Naive thymus-derived CD4-positive, alpha-beta T cell (primary cell): ENCODE data around the gene TNFRSF1A. TPM values are rescaled to one million over a fixed set of nuclear protein-coding genes. Genes with fewer than 3 reads are reported as not detected.

ENCODE experiments used
- ATAC-seq: fragments of 150-1000 bp; cut with Tn5 transposase; 2 replicates; pipeline ENCODE4 v1.10.0; 2021; ENCODE audit warnings: mild to moderate bottlenecking, moderate library complexity
- CTCF ChIA-PET: fragments of 350-600 bp; sonication (Branson Sonifier 250); formaldehyde crosslinking; loops from one replicate; lab custom pipeline; 2021; ENCODE audit warnings: antibody characterized with exemption; lab: Charles Lee
- POLR2A ChIA-PET: fragments of 350-600 bp; sonication (Branson Sonifier 250); formaldehyde crosslinking; loops from one replicate; lab custom pipeline; 2021; ENCODE audit warnings: antibody characterized with exemption, inconsistent platforms; lab: Charles Lee
- DNase-seq, 9 donors: peaks; one replicate each; pipeline versions ENCODE4 v3.0.0 to v3.0.0-alpha.2; 2020 to 2022; ENCODE audit warnings: mixed read lengths in 1 of 9
- H3K27ac ChIP-seq: one replicate; pipeline ENCODE4 v1.7.0; 2013; ENCODE audit warnings: mild to moderate bottlenecking, low read depth, low read length, moderate library complexity
- H3K27me3 ChIP-seq, 2 donors: one replicate each; pipeline ENCODE4 v1.7.0; 2013; ENCODE audit warnings: low read length in 2 of 2, mild to moderate bottlenecking in 2 of 2, moderate library complexity in 2 of 2; ENCODE audit not compliant: control insufficient read depth in 2 of 2, insufficient read depth in 2 of 2
- H3K36me3 ChIP-seq, 3 experiments: 1 replicate in 2 of 3; 2 replicates in 1 of 3; pipeline ENCODE4 v1.7.0; 2013; ENCODE audit warnings: low read length in 3 of 3, mild to moderate bottlenecking in 3 of 3, moderate library complexity in 1 of 3; ENCODE audit not compliant: insufficient read depth in 3 of 3, control insufficient read depth in 2 of 3
- H3K4me1 ChIP-seq, 2 donors: one replicate each; pipeline ENCODE4 v1.7.0; 2013; ENCODE audit warnings: low read length in 2 of 2, mild to moderate bottlenecking in 2 of 2, moderate library complexity in 1 of 2; ENCODE audit not compliant: control insufficient read depth in 2 of 2, insufficient read depth in 2 of 2
- H3K4me3 ChIP-seq: 2 replicates; pipeline ENCODE4 v1.7.0; 2013; ENCODE audit warnings: mild to moderate bottlenecking, low read length
- H3K9me3 ChIP-seq, 3 experiments: 1 replicate in 2 of 3; 2 replicates in 1 of 3; pipeline ENCODE4 v1.7.0; 2013; ENCODE audit warnings: low read length in 3 of 3; ENCODE audit not compliant: control insufficient read depth in 2 of 3
- H3K27ac Mint-ChIP-seq, 9 donors: one replicate each; pipeline ENCODE4 v1.8.0; 2020 to 2022; ENCODE audit warnings: mixed read lengths in 9 of 9, mild to moderate bottlenecking in 8 of 9, moderate library complexity in 5 of 9, inconsistent platforms in 2 of 9
- H3K27me3 Mint-ChIP-seq, 5 donors: one replicate each; pipeline ENCODE4 v1.8.0; 2021 to 2022; ENCODE audit warnings: mixed read lengths in 5 of 5, mild to moderate bottlenecking in 1 of 5
- H3K36me3 Mint-ChIP-seq, 5 donors: one replicate each; pipeline ENCODE4 v1.8.0; 2020 to 2022; ENCODE audit warnings: mixed read lengths in 5 of 5, mild to moderate bottlenecking in 3 of 5, inconsistent platforms in 1 of 5
- H3K4me1 Mint-ChIP-seq, 7 donors: one replicate each; pipeline ENCODE4 v1.8.0; 2020 to 2022; ENCODE audit warnings: mixed read lengths in 7 of 7, mild to moderate bottlenecking in 3 of 7, inconsistent platforms in 1 of 7
- H3K4me3 Mint-ChIP-seq, 10 donors: one replicate each; pipeline ENCODE4 v1.8.0; 2020 to 2022; ENCODE audit warnings: mild to moderate bottlenecking in 10 of 10, mixed read lengths in 10 of 10, moderate library complexity in 6 of 10, inconsistent platforms in 2 of 10
- H3K9me3 Mint-ChIP-seq, 11 donors: one replicate each; pipeline ENCODE4 v1.8.0; 2020 to 2022; ENCODE audit warnings: mixed read lengths in 11 of 11, mild to moderate bottlenecking in 4 of 11, inconsistent platforms in 1 of 11, moderate library complexity in 1 of 11
- intact Hi-C, 2 donors: fragments of 100-400 bp; cut with micrococcal nuclease; formaldehyde crosslinking; loops; one replicate each; pipeline ENCODE4 v1.15.1; 2023
- polyA plus RNA-seq, 2 donors: library from polyadenylated mRNA; unstranded; fragments of 300-500 nt; fragmentation: Illumina TruSeq; gene quantifications; one replicate each; pipeline ENCODE4 v1.2.3, GENCODE V29; 2021
- total RNA-seq, 6 experiments: library from RNA in 5 of 6; stranded (reverse) in 5 of 6; gene quantifications; 1 replicate in 5 of 6; 2 replicates in 1 of 6; pipeline ENCODE4 v1.2.3 and lab custom pipeline; 2021 to 2026

The TNFRSF1A gene
- total and polyA plus RNA-seq, 7 experiments from 2014 or later, result 24.1 to 99.4 (median 57.4) TPM

DNA sequence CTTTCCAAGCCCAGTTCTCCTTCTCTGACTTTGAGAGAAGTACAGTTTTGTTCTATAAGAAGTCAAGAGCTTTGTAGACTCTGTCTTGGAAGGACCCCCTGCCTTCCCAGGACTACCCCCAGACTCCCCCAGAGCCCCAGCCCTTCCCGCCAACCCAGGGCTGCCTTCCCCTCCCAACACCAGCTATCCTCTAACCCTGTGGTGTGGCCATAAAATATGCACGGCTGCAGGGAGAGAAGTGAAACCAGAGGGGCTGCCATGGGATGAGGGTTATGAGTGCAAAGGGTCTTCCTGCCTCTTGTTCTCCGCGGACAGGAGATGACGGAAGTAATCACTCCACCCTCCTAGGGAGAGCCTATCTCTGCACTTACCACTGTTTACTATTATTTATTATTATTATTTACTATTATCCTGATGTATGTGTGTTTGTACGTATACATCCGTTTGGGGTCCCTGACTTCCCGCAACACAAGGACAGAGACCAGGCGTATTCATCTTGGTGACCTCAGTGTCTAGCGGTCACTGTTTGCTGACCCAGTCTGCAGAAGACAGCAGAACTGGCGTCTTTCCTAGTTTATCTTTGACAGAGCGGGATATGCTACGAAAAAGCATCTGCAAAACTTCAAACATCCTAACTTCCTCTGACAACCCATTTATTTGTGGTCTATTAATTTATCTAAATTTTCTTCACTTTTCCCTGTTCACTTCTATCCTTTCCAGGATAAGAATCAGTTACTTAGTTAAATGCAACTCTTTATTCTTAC, 37.0 kb upstream of the TNFRSF1A start:
- H3K27me3 Mint-ChIP-seq, result peaks cover 4 to 38% (median 7%) of the 10 kb centered on the region in 5 donors
- Histone ChIP-seq H3K27ac (no peak overlapping the region), H3K4me3 (no peak overlapping the region), H3K9me3 (no peaks in the 10 kb centered on the region), H3K36me3 (no peaks in the 10 kb centered on the region), H3K27me3 (no peaks in the 10 kb centered on the region), H3K4me1 (peaks cover 0 to 27% of the 10 kb centered on the region in 2 donors)
- H3K36me3 Mint-ChIP-seq, result no peaks in the 10 kb centered on the region
- intact Hi-C loops, result no loop called here
- H3K4me3 Mint-ChIP-seq, result no peak overlapping the region
- peaks cover 17 to 33% (median 28%) of the 10 kb centered on the region in 7 donors for H3K4me1 Mint-ChIP-seq
- DNase-seq (no peak), ATAC-seq (no peak)
- CTCF ChIA-PET, result interaction anchor here (1.2 kb wide), 1 partner anchor 52 kb away, joined by 3 read pairs; no protein-coding TSS in a partner anchor
- H3K27ac Mint-ChIP-seq, result no peak overlapping the region
- POLR2A ChIA-PET, result interaction anchor here (0.6 to 1.1 kb wide), 2 partner anchors 42 to 66 kb away, joined by 3 to 4 read pairs; no protein-coding TSS in a partner anchor
- H3K9me3 Mint-ChIP-seq, result peaks cover 0 to 2% (median 0%) of the 10 kb centered on the region in 11 donors

DNA sequence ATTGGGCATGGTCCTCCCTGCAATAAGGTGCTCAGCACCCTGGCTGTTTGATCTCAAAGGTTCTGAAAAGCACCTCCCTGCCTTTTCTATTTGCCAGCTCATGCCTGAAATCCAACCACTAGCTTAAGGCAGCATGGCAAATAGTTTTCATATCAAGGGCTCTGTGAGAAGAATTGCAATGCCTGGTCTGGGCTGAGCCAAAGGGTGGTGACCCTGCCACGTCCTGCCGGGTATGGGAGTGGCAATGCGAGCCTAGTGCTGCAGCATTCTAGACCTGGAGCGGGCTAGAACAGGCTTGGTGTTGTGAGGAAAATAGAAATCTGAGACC, 35.8 kb upstream of the TNFRSF1A start:
- CTCF ChIA-PET, result interaction anchor here (0.7 to 1.1 kb wide), 3 partner anchors 9 to 42 kb away, joined by 3 to 4 read pairs (median 3); no protein-coding TSS in a partner anchor
- Mint-ChIP-seq H3K36me3 (no peaks in the 10 kb centered on the region), H3K27me3 (peaks cover 0 to 32% (median under 1%) of the 10 kb centered on the region in 5 donors), H3K4me3 (peak overlapping the region in 9 of 10 donors; percentile 9 to 81 (median 73)), H3K27ac (peak overlapping the region in 6 of 9 donors; percentile 3 to 88 (median 60)), H3K9me3 (peaks cover 0 to 2% (median 0%) of the 10 kb centered on the region in 11 donors), H3K4me1 (peaks cover 23 to 40% (median 29%) of the 10 kb centered on the region in 7 donors)
- DNase-seq (no peak), ATAC-seq (no peak)
- no peak overlapping the region for H3K4me3 ChIP-seq
- no peak overlapping the region for H3K27ac ChIP-seq
- H3K36me3 ChIP-seq, result no peaks in the 10 kb centered on the region
- POLR2A ChIA-PET, result interaction anchor here (0.5 to 1.0 kb wide), 3 partner anchors 14 to 90 kb away, joined by 3 to 5 read pairs (median 5); no protein-coding TSS in a partner anchor
- no peaks in the 10 kb centered on the region for H3K27me3 ChIP-seq
- intact Hi-C loops, result no loop called here
- no peaks in the 10 kb centered on the region for H3K9me3 ChIP-seq
- H3K4me1 ChIP-seq, result peaks cover 0 to 24% of the 10 kb centered on the region in 2 donors

DNA sequence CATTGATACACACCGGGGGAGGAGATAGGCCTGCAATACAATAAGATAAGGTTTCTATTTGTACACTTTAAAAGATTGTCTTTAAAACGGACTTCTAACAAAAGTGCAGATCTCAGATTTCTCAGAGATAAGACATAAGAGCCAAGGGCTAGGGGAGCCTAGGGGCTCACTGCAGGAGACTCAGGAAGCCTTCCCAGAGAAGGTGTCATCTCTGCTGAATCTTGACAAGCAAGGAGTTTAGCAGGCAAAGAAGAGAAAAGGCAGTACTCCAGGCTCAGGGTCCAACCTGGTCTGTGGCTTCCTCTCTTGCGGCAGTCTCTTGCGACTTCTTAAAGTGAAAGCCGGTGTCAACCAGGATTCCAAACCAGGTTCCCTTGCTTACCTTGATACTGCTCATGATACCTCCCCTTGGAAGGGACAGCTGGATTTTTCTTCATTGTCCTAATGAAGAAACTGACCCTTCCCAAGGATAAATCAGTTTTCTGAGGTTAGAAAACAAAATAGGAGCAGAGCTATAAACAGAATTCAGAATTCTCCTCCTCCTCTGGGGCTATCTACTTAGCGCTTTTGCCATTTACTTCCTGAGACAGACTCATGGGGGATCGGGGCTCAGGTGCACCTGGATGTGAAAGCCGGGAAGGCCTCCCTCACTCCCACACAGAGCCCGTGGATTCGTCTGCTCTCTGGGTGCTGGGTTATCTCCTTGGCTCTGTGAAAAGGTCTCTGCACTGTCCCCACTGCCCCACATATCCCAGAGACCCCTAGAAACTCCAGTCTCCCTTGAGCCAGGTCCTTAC, 35.2 kb upstream of the TNFRSF1A start:
- H3K4me3 Mint-ChIP-seq, result peak overlapping the region; percentile 5 to 81 (median 72)
- peaks cover 23 to 46% (median 34%) of the 10 kb centered on the region in 7 donors for H3K4me1 Mint-ChIP-seq
- Histone ChIP-seq H3K27ac (no peak overlapping the region), H3K4me3 (peak overlapping the region; percentile 40), H3K9me3 (no peaks in the 10 kb centered on the region), H3K36me3 (no peaks in the 10 kb centered on the region), H3K27me3 (no peaks in the 10 kb centered on the region), H3K4me1 (peaks cover 0 to 24% of the 10 kb centered on the region in 2 donors)
- H3K27ac Mint-ChIP-seq, result peak overlapping the region in 8 of 9 donors; percentile 43 to 88 (median 74)
- H3K9me3 Mint-ChIP-seq, result peaks cover 0 to 2% (median 0%) of the 10 kb centered on the region in 11 donors
- ATAC-seq, result peak; percentile 57
- H3K36me3 Mint-ChIP-seq, result no peaks in the 10 kb centered on the region
- intact Hi-C loops, result loop anchor here in 1 of 2 donors (1.0 kb wide), 1 partner anchor 14 kb away; no protein-coding TSS in a partner anchor
- POLR2A ChIA-PET, result interaction anchor here (0.5 to 1.0 kb wide), 3 partner anchors 14 to 90 kb away, joined by 3 to 5 read pairs (median 5); no protein-coding TSS in a partner anchor
- H3K27me3 Mint-ChIP-seq, result peaks cover 0 to 26% (median 0%) of the 10 kb centered on the region in 5 donors
- CTCF ChIA-PET, result interaction anchor here (0.7 to 1.1 kb wide), 3 partner anchors 9 to 42 kb away, joined by 3 to 4 read pairs (median 3); no protein-coding TSS in a partner anchor
- DNase-seq, result peak in 5 of 9 donors; percentile 10 to 39 (median 29)

DNA sequence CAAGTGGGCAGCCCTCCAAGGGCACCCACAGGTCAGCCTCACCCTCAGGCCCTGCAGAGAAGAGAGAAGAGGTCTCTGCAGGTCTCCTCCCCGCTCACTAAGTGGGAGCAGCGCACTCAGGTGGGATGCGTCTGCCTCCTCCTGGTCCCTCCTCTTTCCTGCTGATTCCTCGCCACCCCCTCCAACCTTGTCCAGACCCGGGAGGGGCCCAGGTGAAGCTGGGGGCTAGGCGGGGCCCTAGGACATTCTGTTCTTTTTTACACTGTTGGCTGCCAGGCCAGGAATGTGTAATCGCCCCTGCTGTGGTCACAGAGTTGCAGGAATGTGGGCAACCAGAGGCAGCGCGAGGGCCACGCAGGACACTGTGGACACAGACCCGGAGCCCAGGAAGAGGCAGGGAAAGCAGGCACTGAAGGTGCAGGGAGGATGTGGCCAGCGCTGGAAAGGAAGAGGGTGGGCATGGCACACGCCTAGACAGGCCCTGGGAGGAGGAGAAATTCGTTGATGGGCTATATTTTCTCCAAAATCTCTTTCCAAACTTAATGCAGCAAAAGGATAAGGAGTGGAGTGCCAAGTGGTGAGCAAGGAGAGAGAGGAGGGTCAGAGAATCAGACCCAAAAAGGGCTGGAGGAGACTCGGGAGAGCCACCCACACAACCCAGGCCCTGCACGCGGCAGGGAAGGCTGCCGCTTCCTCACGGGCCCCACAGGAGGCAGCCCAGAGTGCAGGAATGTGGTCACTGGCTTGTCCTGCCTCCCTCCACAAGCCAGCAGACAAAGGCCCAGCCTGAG, 34.4 kb upstream of the TNFRSF1A start:
- H3K4me1 ChIP-seq, result peaks cover 0 to 24% of the 10 kb centered on the region in 2 donors
- POLR2A ChIA-PET, result interaction anchor here (1.2 to 1.5 kb wide), 2 partner anchors 8 to 41 kb away, joined by 3 to 4 read pairs; no protein-coding TSS in a partner anchor
- H3K27ac ChIP-seq, result no peak overlapping the region
- DNase-seq (no peak), ATAC-seq (peak; percentile 69)
- H3K4me3 ChIP-seq, result peak overlapping the region; percentile 40
- intact Hi-C loops, result loop anchor here in 1 of 2 donors (1.0 kb wide), 1 partner anchor 13 kb away; no protein-coding TSS in a partner anchor
- peak overlapping the region in 8 of 9 donors; percentile 43 to 91 (median 75) for H3K27ac Mint-ChIP-seq
- H3K4me3 Mint-ChIP-seq, result peak overlapping the region; percentile 5 to 81 (median 72)
- H3K9me3 Mint-ChIP-seq, result peaks cover 0 to 2% (median 0%) of the 10 kb centered on the region in 11 donors
- peaks cover 0 to 18% (median 0%) of the 10 kb centered on the region in 5 donors for H3K27me3 Mint-ChIP-seq
- no peaks in the 10 kb centered on the region for H3K36me3 Mint-ChIP-seq
- H3K9me3 ChIP-seq, result no peaks in the 10 kb centered on the region
- CTCF ChIA-PET, result interaction anchor here (1.1 kb wide), 1 partner anchor 41 kb away, joined by 4 read pairs; no protein-coding TSS in a partner anchor
- peaks cover 23 to 46% (median 34%) of the 10 kb centered on the region in 7 donors for H3K4me1 Mint-ChIP-seq
- H3K36me3 ChIP-seq, result no peaks in the 10 kb centered on the region
- no peaks in the 10 kb centered on the region for H3K27me3 ChIP-seq

DNA sequence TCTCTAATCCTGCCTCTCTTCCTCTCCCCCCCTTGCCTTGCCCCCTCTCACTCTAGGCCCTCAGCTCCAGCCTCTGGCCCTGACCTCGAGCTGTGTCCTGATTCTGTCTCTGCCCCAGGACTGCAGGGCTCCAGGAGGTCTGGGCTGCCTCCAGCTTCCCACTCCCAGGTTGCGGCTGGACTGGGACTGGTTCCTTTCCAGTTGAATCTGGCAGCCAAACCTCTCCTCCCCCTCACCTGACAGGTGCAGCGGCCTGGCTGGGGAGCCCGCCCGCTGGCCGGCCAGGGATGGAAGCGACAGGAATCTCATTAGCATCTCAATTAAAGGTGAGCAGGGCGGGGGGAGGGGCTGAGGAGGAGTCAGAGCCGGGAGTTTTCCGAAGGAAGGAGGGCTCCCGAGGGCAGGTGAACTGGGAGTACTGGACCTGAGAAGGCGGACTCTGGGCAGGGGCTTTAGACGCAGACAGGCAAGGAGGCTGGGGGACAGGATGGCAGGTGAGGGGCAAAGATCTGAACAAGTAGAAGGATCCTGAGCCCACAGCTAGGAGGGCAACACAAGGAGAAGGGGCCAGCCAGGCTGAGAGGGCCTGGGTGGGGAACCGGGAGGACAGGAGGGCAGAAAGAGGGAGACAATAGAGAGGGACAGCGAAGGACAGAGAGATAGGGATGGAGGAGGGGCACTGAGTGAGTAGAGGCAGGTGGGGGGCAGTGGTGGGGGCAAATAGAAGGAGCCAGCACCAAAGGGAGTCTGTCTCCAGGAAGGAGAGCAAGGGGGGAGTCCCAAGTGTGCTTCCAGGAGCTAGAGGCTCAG, 33.6 kb upstream of the TNFRSF1A start, which contains the start of gene SCNN1A:
TSS of gene SCNN1A (minus strand) at position 295 of the 810 bp plus-strand sequence. CDS start 780 bp downstream, outside the sequence.
- intact Hi-C loops, result loop anchor here in 1 of 2 donors (1.0 kb wide), 1 partner anchor 12 kb away; no protein-coding TSS in a partner anchor
- H3K4me1 Mint-ChIP-seq, result peaks cover 23 to 46% (median 38%) of the 10 kb centered on the region in 7 donors
- no peak within 1 kb of the TSS for H3K27ac ChIP-seq
- H3K4me1 ChIP-seq, result peaks cover 0 to 24% of the 10 kb centered on the region in 2 donors
- ATAC-seq (no peak), DNase-seq (no peak)
- no peaks in the 10 kb centered on the region for H3K27me3 ChIP-seq
- peak within 1 kb of the TSS in 8 of 9 donors; percentile 43 to 91 (median 75) for H3K27ac Mint-ChIP-seq
- no peaks in the 10 kb centered on the region for H3K36me3 ChIP-seq
- peak within 1 kb of the TSS in 9 of 10 donors; percentile 36 to 81 (median 73) for H3K4me3 Mint-ChIP-seq
- peaks cover 0 to 2% (median 0%) of the 10 kb centered on the region in 11 donors for H3K9me3 Mint-ChIP-seq
- CTCF ChIA-PET, result interaction anchor here (1.4 kb wide), 1 partner anchor 41 kb away, joined by 12 read pairs; no protein-coding TSS in a partner anchor
- H3K36me3 Mint-ChIP-seq, result no peaks in the 10 kb centered on the region
- H3K27me3 Mint-ChIP-seq, result peaks cover 0 to 10% (median 0%) of the 10 kb centered on the region in 5 donors
- H3K9me3 ChIP-seq, result no peaks in the 10 kb centered on the region
- H3K4me3 ChIP-seq, result no peak within 1 kb of the TSS
- POLR2A ChIA-PET, result interaction anchor here (0.8 to 1.6 kb wide), 5 partner anchors 8 to 52 kb away, joined by 3 to 5 read pairs (median 4); no protein-coding TSS in a partner anchor
